H1 (cell line): ENCODE measurements around the gene TEX54. TPM values are rescaled to one million over a fixed set of nuclear protein-coding genes. Genes with fewer than 3 reads are reported as not detected.

Source experiments
- CTCF ChIA-PET: fragments of 300-600 bp; sonication (Branson Sonifier 250); formaldehyde crosslinking; loops from one replicate; lab custom pipeline; 2021; ENCODE audit not compliant: partially characterized antibody; lab: Charles Lee
- POLR2A ChIA-PET: fragments of 300-600 bp; sonication (Branson Sonifier 250); formaldehyde crosslinking; loops from one replicate; lab custom pipeline; 2021; ENCODE audit warnings: inconsistent platforms; ENCODE audit not compliant: partially characterized antibody; lab: Charles Lee
- DNase-seq, 2 experiments: peaks; one replicate each; pipeline versions ENCODE4 v3.0.0 to v3.0.0-alpha.2; 2010 to 2022; ENCODE audit warnings: low spot score in 2 of 2, low read depth in 1 of 2, mixed read lengths in 1 of 2
- FAIRE-seq: peaks from 2 replicates; lab custom pipeline; 2011; peaks lifted over from hg19 to GRCh38; lab: Jason Lieb, UNC
- H2AFZ ChIP-seq: 2 replicates; pipeline ENCODE4 v1.8.1; 2012; ENCODE audit warnings: low read length, inconsistent platforms
- H2AK5ac ChIP-seq: 2 replicates; pipeline ENCODE4 v1.6.1; 2013; ENCODE audit warnings: low read depth, low read length
- H2BK120ac ChIP-seq: replicated peaks from 2 replicates; pipeline ENCODE3; 2013; ENCODE audit warnings: low read depth, low read length, inconsistent platforms
- H2BK12ac ChIP-seq: 2 replicates; pipeline ENCODE4 v1.6.1; 2013; ENCODE audit warnings: low read depth, low read length
- H2BK15ac ChIP-seq: 2 replicates; pipeline ENCODE4 v1.6.1; 2013; ENCODE audit warnings: low read length
- H2BK20ac ChIP-seq: 2 replicates; pipeline ENCODE4 v1.6.1; 2013; ENCODE audit warnings: low read length
- H2BK5ac ChIP-seq: 2 replicates; pipeline ENCODE4 v1.6.1; 2013; ENCODE audit warnings: low read depth, low read length
- H3K14ac ChIP-seq: 2 replicates; pipeline ENCODE4 v1.6.1; 2013; ENCODE audit warnings: inconsistent platforms; ENCODE audit not compliant: insufficient read length
- H3K18ac ChIP-seq: 2 replicates; pipeline ENCODE4 v1.6.1; 2013; ENCODE audit warnings: low read length; ENCODE audit errors: extremely low read depth
- H3K23ac ChIP-seq: 2 replicates; pipeline ENCODE4 v1.6.1; 2013; ENCODE audit warnings: inconsistent platforms; ENCODE audit not compliant: insufficient read length
- H3K23me2 ChIP-seq: 2 replicates; pipeline ENCODE4 v1.6.1; 2013; ENCODE audit warnings: low read depth, low read length
- H3K27ac ChIP-seq: 2 replicates; pipeline ENCODE4 v1.6.1; 2011; ENCODE audit warnings: low read depth, low read length, inconsistent platforms
- H3K27me3 ChIP-seq, 4 experiments: replicated peaks in 1 of 4; 1 replicate in 1 of 4; 2 replicates in 3 of 4; pipeline versions ENCODE4 v1.6.1 to v1.8.1; 2011 to 2013; ENCODE audit warnings: low read length in 3 of 4, mild to moderate bottlenecking in 3 of 4, inconsistent platforms in 2 of 4, mixed read lengths in 2 of 4, moderate library complexity in 1 of 4; ENCODE audit not compliant: control insufficient read depth in 3 of 4, insufficient read depth in 3 of 4; ENCODE audit errors: extremely low read depth in 1 of 4
- H3K36me3 ChIP-seq, 4 experiments: 2 replicates each; pipeline versions ENCODE4 v1.6.1 to v1.8.1; 2011 to 2013; ENCODE audit warnings: mild to moderate bottlenecking in 4 of 4, low read length in 3 of 4, moderate library complexity in 2 of 4, control low read depth in 1 of 4, inconsistent platforms in 1 of 4; ENCODE audit not compliant: insufficient read depth in 4 of 4, control insufficient read depth in 2 of 4
- H3K4ac ChIP-seq: replicated peaks from 2 replicates; pipeline ENCODE3; 2013; ENCODE audit warnings: low read length, low read depth, mixed read lengths, inconsistent platforms; ENCODE audit not compliant: insufficient read length
- H3K4me1 ChIP-seq, 4 experiments: replicated peaks in 1 of 4; 1 replicate in 1 of 4; 2 replicates in 3 of 4; pipeline versions ENCODE4 v1.6.1 to v1.8.1; 2011 to 2013; ENCODE audit warnings: low read length in 3 of 4, inconsistent platforms in 2 of 4, mixed read lengths in 1 of 4; ENCODE audit not compliant: insufficient read depth in 4 of 4, control insufficient read depth in 3 of 4
- H3K4me2 ChIP-seq, 2 experiments: 2 replicates each; pipeline versions ENCODE4 v1.6.1 to v1.8.1; 2011 to 2013; ENCODE audit warnings: low read depth in 2 of 2, low read length in 2 of 2, control low read depth in 1 of 2, inconsistent platforms in 1 of 2, mild to moderate bottlenecking in 1 of 2; ENCODE audit not compliant: insufficient read depth in 1 of 2
- H3K4me3 ChIP-seq, 4 experiments: fragments of 200-600, 300-600 bp in 1 of 4; sonication (generic), shearing (Covaris generic), sonication (Bioruptor Twin) in 1 of 4; 2 replicates each; pipeline versions ENCODE4 v1.5.1 to v1.8.1; 2011 to 2016; ENCODE audit warnings: low read length in 4 of 4, low read depth in 3 of 4, control low read depth in 2 of 4, inconsistent platforms in 2 of 4, mild to moderate bottlenecking in 2 of 4, mixed read lengths in 1 of 4, moderate library complexity in 1 of 4; ENCODE audit not compliant: insufficient read depth in 2 of 4; ENCODE audit errors: extremely low read depth in 1 of 4
- H3K56ac ChIP-seq: replicated peaks from 2 replicates; pipeline ENCODE3; 2013; ENCODE audit warnings: low read depth, mild to moderate bottlenecking, mixed read lengths, low read length, inconsistent platforms; ENCODE audit not compliant: insufficient read length
- H3K79me1 ChIP-seq: 2 replicates; pipeline ENCODE4 v1.6.1; 2013; ENCODE audit warnings: low read depth, low read length, control low read depth
- H3K79me2 ChIP-seq, 2 experiments: 2 replicates each; pipeline versions ENCODE4 v1.6.1 to v1.8.1; 2012 to 2013; ENCODE audit warnings: low read length in 2 of 2, mild to moderate bottlenecking in 2 of 2, inconsistent platforms in 1 of 2; ENCODE audit not compliant: insufficient read depth in 2 of 2, control insufficient read depth in 1 of 2
- H3K9ac ChIP-seq, 4 experiments: replicated peaks in 1 of 4; 1 replicate in 1 of 4; 2 replicates in 3 of 4; pipeline versions ENCODE4 v1.6.1 to v1.8.1; 2011 to 2013; ENCODE audit warnings: low read depth in 3 of 4, low read length in 3 of 4, control low read depth in 2 of 4, mild to moderate bottlenecking in 2 of 4, moderate library complexity in 2 of 4, inconsistent platforms in 1 of 4; ENCODE audit errors: extremely low read depth in 1 of 4
- H3K9me3 ChIP-seq, 2 experiments: 2 replicates each; pipeline versions ENCODE4 v1.6.1 to v1.8.1; 2012 to 2013; ENCODE audit warnings: mild to moderate bottlenecking in 2 of 2, moderate library complexity in 2 of 2, control low read depth in 1 of 2, inconsistent platforms in 1 of 2, low read depth in 1 of 2, low read length in 1 of 2, mixed read lengths in 1 of 2; ENCODE audit not compliant: insufficient read depth in 2 of 2
- H4K20me1 ChIP-seq, 2 experiments: replicated peaks in 1 of 2; 2 replicates each; pipeline versions ENCODE3 to v1.8.1; 2011 to 2013; ENCODE audit warnings: inconsistent platforms in 2 of 2, low read length in 2 of 2, mild to moderate bottlenecking in 1 of 2; ENCODE audit not compliant: insufficient read depth in 2 of 2, control insufficient read depth in 1 of 2
- H4K5ac ChIP-seq: 2 replicates; pipeline ENCODE4 v1.6.1; 2013; ENCODE audit warnings: low read length, low read depth, mixed read lengths, inconsistent platforms; ENCODE audit not compliant: insufficient read length
- H4K8ac ChIP-seq: 2 replicates; pipeline ENCODE4 v1.8.0; 2013; ENCODE audit warnings: mild to moderate bottlenecking, moderate library complexity, low read length, inconsistent platforms; ENCODE audit not compliant: insufficient read depth; ENCODE audit errors: extremely low read depth
- H4K91ac ChIP-seq: replicated peaks from 2 replicates; pipeline ENCODE3; 2013; ENCODE audit warnings: low read length, mixed read lengths, inconsistent platforms; ENCODE audit not compliant: insufficient read length
- FOSL1 ChIP-seq: IDR thresholded peaks from 2 replicates; pipeline ENCODE4 v1.6.1; 2011; ENCODE audit warnings: mild to moderate bottlenecking, low read depth, low read length, moderate library complexity; ENCODE audit not compliant: insufficient read depth
- KDM5A ChIP-seq: fragments of 200-600 bp; IDR thresholded peaks from 2 replicates; pipeline ENCODE4 v1.7.1; 2012; ENCODE audit warnings: mild to moderate bottlenecking, low read length, inconsistent platforms, mixed read lengths
- POLR2A ChIP-seq, 2 experiments: IDR thresholded peaks; 1 replicate in 1 of 2; 2 replicates in 1 of 2; pipeline ENCODE4 v1.6.1; 2011; ENCODE audit warnings: low read depth in 2 of 2, low read length in 2 of 2, mild to moderate bottlenecking in 2 of 2; ENCODE audit errors: control extremely low read depth in 1 of 2
- POU5F1 ChIP-seq: IDR thresholded peaks from 2 replicates; pipeline ENCODE4 v1.6.1; 2011; ENCODE audit warnings: low read depth, mild to moderate bottlenecking, low read length, moderate library complexity
- RAD21 ChIP-seq, 2 experiments: IDR thresholded peaks in 1 of 2; conservative IDR thresholded peaks in 1 of 2; 2 replicates each; pipeline ENCODE4 v1.6.1; 2011; ENCODE audit warnings: low read depth in 2 of 2, low read length in 2 of 2, improper control_type of control experiment in 1 of 2, inconsistent platforms in 1 of 2, mild to moderate bottlenecking in 1 of 2, moderate library complexity in 1 of 2
- ZNF274 ChIP-seq: IDR thresholded peaks from 2 replicates; pipeline ENCODE4 v1.7.0; 2012; ENCODE audit warnings: low read length, borderline replicate concordance; ENCODE audit errors: extremely low read depth
- WGBS, 2 experiments: shearing (Covaris generic) in 1 of 2; methylation state at CpG; one replicate each; pipeline versions ENCODE4 v1.1.6 to v1.1.7; 2013 to 2015; ENCODE audit warnings: low lambda C conversion rate in 2 of 2, mixed read lengths in 2 of 2, inconsistent platforms in 1 of 2, low coverage in 1 of 2, missing lambda C conversion rate in 1 of 2; ENCODE audit not compliant: insufficient replicate concordance in 2 of 2, insufficient coverage in 1 of 2, insufficient read length in 1 of 2; ENCODE audit errors: extremely low coverage in 1 of 2, missing lambda C conversion rate in 1 of 2; 5-methylcytosine and 5-hydroxymethylcytosine counted together
- polyA plus RNA-seq, 7 experiments: library from polyadenylated mRNA; depleted of rRNA in 3 of 7; stranded (reverse) in 5 of 7; unstranded in 2 of 7; fragments of >200 nt in 5 of 7; fragments of 200-250 nt in 2 of 7; gene quantifications; 1 replicate in 5 of 7; 2 replicates in 1 of 7; 4 replicates in 1 of 7; pipeline versions ENCODE4 v1.2.1 to v1.2.3, GENCODE V29; 2011 to 2013; ENCODE audit warnings: missing spikeins in 2 of 7, mixed read lengths in 2 of 7
- total RNA-seq: library from RNA; stranded (reverse); fragmentation: NEBNext Ultra II Directional; extraction: Animal tissue kit (Norgen Biotek cat#: 25700); gene quantifications from 2 replicates; pipeline ENCODE4 v1.2.1, GENCODE V29; 2021

Gene TEX54
- total and polyA plus RNA-seq, 2 of the 8 experiments (the other 6 are each of a cell fraction or from before 2014, with no cell fraction given) = 1.2 TPM; not detected in 1

GRCh38 chr11:62782753-62783152, 49.9 kb downstream of the TEX54 start:
- FAIRE-seq = no peak
- TF ChIP-seq POLR2A (IDR thresholded peaks at IDR 0.05; ENCODE audit: control extremely low read depth in 1 of 2, low read depth in 2 of 2, low read length in 2 of 2) = no peak
- no peak for TF ChIP-seq KDM5A
- no peak for TF ChIP-seq RAD21 (IDR thresholded peaks at IDR 0.05 in 1 of 2, conservative IDR thresholded peaks at IDR 0.05 in 1 of 2; ENCODE audit: low read depth in 2 of 2, low read length in 2 of 2)
- no peak for TF ChIP-seq ZNF274
- no peak for TF ChIP-seq POU5F1
- no peak for TF ChIP-seq FOSL1

More at GRCh38 chr11:62782753-62783152, 49.9 kb downstream of the TEX54 start:
- H4K20me1 ChIP-seq = peaks cover 2 to 3% of the 10 kb centered on the region in 2 experiments
- H2AFZ ChIP-seq = no peak overlapping the region
- H2BK15ac ChIP-seq = no peak overlapping the region
- no peaks in the 10 kb centered on the region; the same call in 1 of the 2 replicates for H3K23me2 ChIP-seq
- H3K4me3 ChIP-seq = no peak overlapping the region
- no peak overlapping the region for H4K5ac ChIP-seq
- H2BK20ac ChIP-seq = no peak overlapping the region
- no peak overlapping the region for H4K91ac ChIP-seq
- no peak overlapping the region for H3K18ac ChIP-seq
- no peak overlapping the region for H2BK12ac ChIP-seq
- H3K79me2 ChIP-seq = no peaks in the 10 kb centered on the region
- H2AK5ac ChIP-seq = no peak overlapping the region
- H3K36me3 ChIP-seq = peaks cover 4 to 18% (median 14%) of the 10 kb centered on the region in 4 experiments; a peak in 7 of 8 replicates
- H3K23ac ChIP-seq = no peak overlapping the region
- no peak overlapping the region for H2BK5ac ChIP-seq
- WGBS, 2 experiments = 95% methylated on average over 7 of the region's 7 CpGs; no CpG with 5 or more reads in 1 of the 2 experiments
- H3K79me1 ChIP-seq = no peaks in the 10 kb centered on the region
- H3K4me2 ChIP-seq = no peak overlapping the region
- no peak overlapping the region for H3K4ac ChIP-seq
- no peak overlapping the region for H4K8ac ChIP-seq
- H3K27me3 ChIP-seq = no peaks in the 10 kb centered on the region
- no peaks in the 10 kb centered on the region for H3K9me3 ChIP-seq
- POLR2A ChIA-PET = interaction anchor here (0.8 to 15.9 kb wide), 4 partner anchors 11 to 140 kb away, joined by 3 to 251 read pairs (median 4); partner anchors contain the start of gene NXF1
- no peak overlapping the region for H2BK120ac ChIP-seq
- H3K4me1 ChIP-seq = peaks cover 0 to 2% (median 0%) of the 10 kb centered on the region in 4 experiments; a peak in 2 of 7 replicates
- CTCF ChIA-PET = no interaction called here
- no peak overlapping the region for H3K56ac ChIP-seq
- no peak overlapping the region for H3K27ac ChIP-seq
- no peak overlapping the region for H3K9ac ChIP-seq
- DNase-seq = no peak
- H3K14ac ChIP-seq = no peak overlapping the region
